Vagina (tissue), 2 donors: ENCODE data around the gene AP1B1.

Experiments
- POLR2A ChIP-seq, 2 donors: fragments of 450-650 bp; IDR thresholded peaks; one replicate each; pipeline ENCODE4 v1.6.1; 2017; ENCODE audit warnings: antibody characterized with exemption in 2 of 2, mild to moderate bottlenecking in 2 of 2, moderate library complexity in 2 of 2
- TF ChIP-seq, protein P1 (sequence below), 3 experiments: fragments of 450-650 bp in 2 of 3; fragments of 200-600 bp in 1 of 3; sonication (generic) in 1 of 3; IDR thresholded peaks; one replicate each; pipeline ENCODE4 v1.5.1; 2017 to 2019; ENCODE audit warnings: antibody characterized with exemption in 3 of 3, mild to moderate bottlenecking in 2 of 3, moderate library complexity in 2 of 3

DNA sequence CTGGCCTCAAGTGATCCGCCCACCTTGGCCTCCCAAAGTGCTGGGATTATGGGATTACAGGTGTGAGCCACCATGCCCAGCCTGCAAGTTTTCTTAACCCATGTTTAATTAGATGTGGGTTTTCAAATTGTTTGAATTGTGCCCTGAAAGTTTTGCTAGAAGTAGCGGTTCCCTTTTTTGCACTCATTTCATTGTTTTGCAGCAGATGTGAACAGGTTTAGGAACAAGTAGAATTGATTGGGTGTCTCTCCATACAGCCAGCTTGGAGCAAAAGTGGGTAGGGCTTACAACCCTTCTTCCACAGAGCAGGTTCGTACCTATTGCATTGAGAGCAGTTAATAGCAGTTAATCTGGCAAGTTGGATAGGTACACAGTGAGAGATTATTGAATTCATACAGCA lies 104.2 kb downstream of the AP1B1 start:
- TF ChIP-seq POLR2A (IDR thresholded peaks at IDR 0.05) = no peak
- TF ChIP-seq, protein P1, sequence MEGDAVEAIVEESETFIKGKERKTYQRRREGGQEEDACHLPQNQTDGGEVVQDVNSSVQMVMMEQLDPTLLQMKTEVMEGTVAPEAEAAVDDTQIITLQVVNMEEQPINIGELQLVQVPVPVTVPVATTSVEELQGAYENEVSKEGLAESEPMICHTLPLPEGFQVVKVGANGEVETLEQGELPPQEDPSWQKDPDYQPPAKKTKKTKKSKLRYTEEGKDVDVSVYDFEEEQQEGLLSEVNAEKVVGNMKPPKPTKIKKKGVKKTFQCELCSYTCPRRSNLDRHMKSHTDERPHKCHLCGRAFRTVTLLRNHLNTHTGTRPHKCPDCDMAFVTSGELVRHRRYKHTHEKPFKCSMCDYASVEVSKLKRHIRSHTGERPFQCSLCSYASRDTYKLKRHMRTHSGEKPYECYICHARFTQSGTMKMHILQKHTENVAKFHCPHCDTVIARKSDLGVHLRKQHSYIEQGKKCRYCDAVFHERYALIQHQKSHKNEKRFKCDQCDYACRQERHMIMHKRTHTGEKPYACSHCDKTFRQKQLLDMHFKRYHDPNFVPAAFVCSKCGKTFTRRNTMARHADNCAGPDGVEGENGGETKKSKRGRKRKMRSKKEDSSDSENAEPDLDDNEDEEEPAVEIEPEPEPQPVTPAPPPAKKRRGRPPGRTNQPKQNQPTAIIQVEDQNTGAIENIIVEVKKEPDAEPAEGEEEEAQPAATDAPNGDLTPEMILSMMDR (IDR thresholded peaks at IDR 0.05) = no peak
